Measurements from ENCODE around the gene RBBP8NL. TPM values are rescaled to one million over a fixed set of nuclear protein-coding genes. Genes with fewer than 3 reads are reported as not detected.

RBBP8NL gene
- total RNA-seq, 1 experiment from 2014 or later = 0.28 TPM

DNA sequence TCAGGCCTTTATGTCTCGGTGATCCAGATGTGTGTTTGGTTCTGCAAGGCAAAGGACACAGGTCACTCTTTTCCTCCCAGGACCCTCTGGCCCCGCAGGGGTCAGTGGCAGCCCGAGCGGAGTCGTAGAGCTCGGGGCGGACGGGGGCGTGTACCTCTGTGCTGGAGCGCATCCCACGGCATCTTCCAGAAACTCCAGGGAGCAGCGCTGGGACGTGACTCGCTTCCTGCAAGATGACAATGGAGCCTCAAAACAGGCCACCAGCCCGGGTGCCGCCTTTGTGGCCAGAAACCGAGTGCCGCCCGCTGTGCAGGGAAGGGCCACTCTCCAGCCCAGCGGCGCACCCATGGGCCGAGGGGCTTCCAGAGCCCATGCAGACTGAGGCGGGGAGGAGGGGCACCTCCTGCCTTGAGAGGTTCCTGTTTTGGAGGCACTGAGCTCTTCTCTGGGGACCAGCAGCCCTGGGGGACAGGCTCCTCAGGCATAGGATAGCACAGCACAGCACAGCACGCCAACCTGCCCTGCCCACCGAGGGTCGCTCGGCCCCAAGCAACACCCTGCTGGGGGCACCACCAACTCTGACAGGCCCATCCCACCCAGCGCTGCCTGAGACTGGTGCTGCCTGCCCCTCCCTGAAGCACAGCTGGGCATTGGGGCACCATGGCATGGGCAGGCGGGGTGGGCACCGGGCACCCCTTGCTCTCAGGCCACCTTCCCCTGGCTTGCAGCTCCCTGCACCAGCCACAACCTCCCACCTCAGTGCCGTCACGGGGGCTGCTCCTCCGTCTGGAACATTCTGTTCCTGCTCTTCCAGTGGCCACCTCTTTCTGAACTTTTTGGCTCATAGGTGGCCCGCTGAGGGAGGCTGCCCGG lies 30.7 kb downstream of the RBBP8NL start:
- Histone ChIP-seq H3K79me1 (ENCODE audit: insufficient read depth, low read depth, low read length, poor library complexity, severe bottlenecking) (no peaks in the 10 kb centered on the region), H3T11ph (ENCODE audit: low read length) (no peak overlapping the region), H2AK5ac (ENCODE audit: insufficient read length, low read length) (no peak overlapping the region), H3K4me1 (ENCODE audit: insufficient read depth, low read length) (no peaks in the 10 kb centered on the region), H3K27ac (ENCODE audit: insufficient read length, low read depth, low read length) (no peak overlapping the region), H4K91ac (ENCODE audit: insufficient read length, low read depth, low read length) (no peak overlapping the region), H4K5ac (ENCODE audit: insufficient read length, low read depth, low read length) (no peak overlapping the region), H3K56ac (ENCODE audit: insufficient read length, low read depth, low read length) (no peak overlapping the region), H2BK12ac (ENCODE audit: insufficient read length, low read depth, low read length) (no peak overlapping the region), H3K23me2 (ENCODE audit: insufficient read length, low read depth, low read length, poor library complexity, severe bottlenecking) (peaks cover 2% of the 10 kb centered on the region), H3K27me3 (ENCODE audit: insufficient read depth, low read length) (no peaks in the 10 kb centered on the region), H3K9ac (ENCODE audit: extremely low read depth, insufficient read length, low read length) (no peak overlapping the region), H3K14ac (ENCODE audit: insufficient read depth, low read length) (no peak overlapping the region; the same call in 1 of the 2 replicates), H2BK20ac (ENCODE audit: low read depth, low read length, poor library complexity, severe bottlenecking) (no peak overlapping the region), H2BK120ac (ENCODE audit: low read depth, low read length, poor library complexity, severe bottlenecking) (no peak overlapping the region), H4K8ac (replicated peaks; ENCODE audit: insufficient read length, low read depth, low read length) (no peak overlapping the region), H3K9me3 (ENCODE audit: control insufficient read depth, low read depth, low read length) (no peaks in the 10 kb centered on the region), H2BK5ac (ENCODE audit: insufficient read length, low read length) (no peak overlapping the region), H3K4ac (ENCODE audit: low read depth, low read length) (no peak overlapping the region), H3K79me2 (ENCODE audit: insufficient read depth, low read length) (no peaks in the 10 kb centered on the region), H3K23ac (ENCODE audit: insufficient read length, low read depth, low read length) (no peak overlapping the region), H2AFZ (ENCODE audit: low read length) (no peak overlapping the region), H3K18ac (ENCODE audit: insufficient read length, low read depth, low read length) (no peak overlapping the region), H4K20me1 (ENCODE audit: control insufficient read depth, insufficient read depth, insufficient read length) (peaks cover 8% of the 10 kb centered on the region), H3K4me2 (ENCODE audit: insufficient read depth, insufficient read length, low read length) (no peak overlapping the region), H2BK15ac (ENCODE audit: low read depth, low read length) (no peak overlapping the region)
- Mint-ChIP-seq H3K27me3 (ENCODE audit: low read depth) (no peaks in the 10 kb centered on the region), H3K36me3 (ENCODE audit: insufficient read depth in 1 of 3, low read depth in 3 of 3) (peaks cover 0 to 17% (median 8%) of the 10 kb centered on the region in 3 experiments; a peak in 5 of 7 replicates), H3K27ac (peak overlapping the region in 1 of 3 experiments; percentile 27; a peak in 1 of 7 replicates), H3K9me3 (peaks cover 3 to 6% of the 10 kb centered on the region in 2 experiments; a peak in 3 of 5 replicates), H3K4me3 (no peak overlapping the region), H3K4me1 (peaks cover 0 to 8% of the 10 kb centered on the region in 2 experiments; a peak in 2 of 4 replicates)
- no CpG with 5 or more reads among the region's 35 CpGs for WGBS (ENCODE audit: extremely low coverage, insufficient read length, low lambda C conversion rate)
- TF ChIP-seq, protein P1, sequence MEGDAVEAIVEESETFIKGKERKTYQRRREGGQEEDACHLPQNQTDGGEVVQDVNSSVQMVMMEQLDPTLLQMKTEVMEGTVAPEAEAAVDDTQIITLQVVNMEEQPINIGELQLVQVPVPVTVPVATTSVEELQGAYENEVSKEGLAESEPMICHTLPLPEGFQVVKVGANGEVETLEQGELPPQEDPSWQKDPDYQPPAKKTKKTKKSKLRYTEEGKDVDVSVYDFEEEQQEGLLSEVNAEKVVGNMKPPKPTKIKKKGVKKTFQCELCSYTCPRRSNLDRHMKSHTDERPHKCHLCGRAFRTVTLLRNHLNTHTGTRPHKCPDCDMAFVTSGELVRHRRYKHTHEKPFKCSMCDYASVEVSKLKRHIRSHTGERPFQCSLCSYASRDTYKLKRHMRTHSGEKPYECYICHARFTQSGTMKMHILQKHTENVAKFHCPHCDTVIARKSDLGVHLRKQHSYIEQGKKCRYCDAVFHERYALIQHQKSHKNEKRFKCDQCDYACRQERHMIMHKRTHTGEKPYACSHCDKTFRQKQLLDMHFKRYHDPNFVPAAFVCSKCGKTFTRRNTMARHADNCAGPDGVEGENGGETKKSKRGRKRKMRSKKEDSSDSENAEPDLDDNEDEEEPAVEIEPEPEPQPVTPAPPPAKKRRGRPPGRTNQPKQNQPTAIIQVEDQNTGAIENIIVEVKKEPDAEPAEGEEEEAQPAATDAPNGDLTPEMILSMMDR (conservative IDR thresholded peaks at IDR 0.05) = no peak
- DNase-seq = no peak

All from H9 (cell line).